H7 (cell line): ENCODE results near the gene EDARADD. TPM values are rescaled to one million over a fixed set of nuclear protein-coding genes. Genes with fewer than 3 reads are reported as not detected.
"Not testable (repeated sequence)": the region's sequence is repeated elsewhere in the genome, so short reads cannot be mapped to it uniquely, and the experiment has no call there.

Experiments used
- DNase-seq: peaks from one replicate; pipeline ENCODE4 v3.0.0; 2012
- H3K27me3 ChIP-seq: 2 replicates; pipeline ENCODE4 v1.6.0; 2011; ENCODE audit warnings: mild to moderate bottlenecking, low read length; ENCODE audit not compliant: control insufficient read depth, insufficient read depth
- H3K36me3 ChIP-seq: replicated peaks from 2 replicates; pipeline ENCODE4 v1.5.1; 2011; ENCODE audit warnings: low read length; ENCODE audit not compliant: control insufficient read depth, insufficient read depth
- H3K4me3 ChIP-seq: 2 replicates; pipeline ENCODE4 v1.5.1; 2011; ENCODE audit warnings: low read depth, mild to moderate bottlenecking, control low read depth, low read length, moderate library complexity; ENCODE audit not compliant: insufficient read depth
- total RNA-seq: library from RNA; depleted of rRNA; stranded (reverse); fragments of >200 nt; shearing (Covaris generic); gene quantifications from 2 replicates; pipeline ENCODE4 v1.2.3, GENCODE V29; 2014

The EDARADD gene
- total RNA-seq, 1 experiment from 2014 or later: 2.1 TPM

- Histone ChIP-seq H3K4me3 (no peak overlapping the region), H3K36me3 (no peaks in the 10 kb centered on the region), H3K27me3 (no peaks in the 10 kb centered on the region)
- DNase-seq: no peak
Measured at GRCh38 chr1:236497908-236498307, 103.8 kb downstream of the EDARADD start.

- H3K36me3 ChIP-seq: no peaks in the 10 kb centered on the region
- no peaks in the 10 kb centered on the region for H3K27me3 ChIP-seq
- H3K4me3 ChIP-seq: no peak overlapping the region
- DNase-seq: no peak
Measured at GRCh38 chr1:236501093-236501492, 107.0 kb downstream of the EDARADD start.

- no peak overlapping the region for H3K4me3 ChIP-seq
- no peak for DNase-seq
Measured at GRCh38 chr1:236502579-236502971, 108.5 kb downstream of the EDARADD start.

GRCh38 chr1:236502972-236503639, 109.0 kb downstream of the EDARADD start:
- peak overlapping the region; percentile 18 for H3K4me3 ChIP-seq
- DNase-seq: peak; percentile 72
- H3K36me3 ChIP-seq: no peaks in the 10 kb centered on the region
- no peaks in the 10 kb centered on the region for H3K27me3 ChIP-seq

More at GRCh38 chr1:236502579-236502971, 108.5 kb downstream of the EDARADD start:
- Histone ChIP-seq H3K27me3 (no peaks in the 10 kb centered on the region), H3K36me3 (no peaks in the 10 kb centered on the region)

GRCh38 chr1:236504338-236504737, 110.3 kb downstream of the EDARADD start:
- H3K36me3 ChIP-seq, H3K27me3 ChIP-seq, DNase-seq, H3K4me3 ChIP-seq: not testable (repeated sequence)

GRCh38 chr1:236507022-236507700, 113.1 kb downstream of the EDARADD start:
- H3K27me3 ChIP-seq: no peaks in the 10 kb centered on the region
- no peak for DNase-seq
- no peak overlapping the region for H3K4me3 ChIP-seq
- H3K36me3 ChIP-seq: no peaks in the 10 kb centered on the region

GRCh38 chr1:236508593-236509027, 114.5 kb downstream of the EDARADD start:
- DNase-seq: no peak
- no peak overlapping the region for H3K4me3 ChIP-seq
- no peaks in the 10 kb centered on the region for H3K36me3 ChIP-seq
- H3K27me3 ChIP-seq: no peaks in the 10 kb centered on the region

- no peaks in the 10 kb centered on the region for H3K27me3 ChIP-seq
- no peaks in the 10 kb centered on the region for H3K36me3 ChIP-seq
- no peak for DNase-seq
- no peak overlapping the region for H3K4me3 ChIP-seq
Measured at GRCh38 chr1:236509203-236509602, 115.1 kb downstream of the EDARADD start.

GRCh38 chr1:236509647-236510401, 115.7 kb downstream of the EDARADD start:
- DNase-seq: peak; percentile 40
- Histone ChIP-seq H3K36me3 (no peaks in the 10 kb centered on the region), H3K27me3 (no peaks in the 10 kb centered on the region), H3K4me3 (no peak overlapping the region)

GRCh38 chr1:236511735-236512418, 117.8 kb downstream of the EDARADD start:
- no peaks in the 10 kb centered on the region for H3K27me3 ChIP-seq
- no peak for DNase-seq
- no peak overlapping the region for H3K4me3 ChIP-seq
- H3K36me3 ChIP-seq: no peaks in the 10 kb centered on the region

- DNase-seq: no peak
- no peaks in the 10 kb centered on the region for H3K36me3 ChIP-seq
- no peak overlapping the region for H3K4me3 ChIP-seq
- H3K27me3 ChIP-seq: no peaks in the 10 kb centered on the region
Measured at GRCh38 chr1:236514703-236515442, 120.8 kb downstream of the EDARADD start.

GRCh38 chr1:236515443-236515958, 121.4 kb downstream of the EDARADD start:
- no peak overlapping the region for H3K4me3 ChIP-seq
- DNase-seq: no peak
- H3K36me3 ChIP-seq: no peaks in the 10 kb centered on the region
- no peaks in the 10 kb centered on the region for H3K27me3 ChIP-seq

GRCh38 chr1:236516929-236517704, 123.0 kb downstream of the EDARADD start:
- Histone ChIP-seq H3K4me3 (no peak overlapping the region), H3K36me3 (no peaks in the 10 kb centered on the region), H3K27me3 (no peaks in the 10 kb centered on the region)
- DNase-seq: no peak
